SU-DHL-6 (cell line): ENCODE measurements around the gene FAM124A.

Experiments
- EZH2phosphoT487 ChIP-seq: fragments of 200-600 bp; sonication (generic), shearing (Covaris generic); conservative IDR thresholded peaks from 2 replicates; pipeline ENCODE4 v1.6.1; 2018; ENCODE audit warnings: mild to moderate bottlenecking, antibody characterized with exemption, low read length, moderate library complexity, mixed read lengths
- TF ChIP-seq, protein P1 (sequence below): fragments of 200-600 bp; sonication (generic); IDR thresholded peaks from one replicate; pipeline ENCODE4 v1.5.1; 2017; ENCODE audit warnings: antibody characterized with exemption, mild to moderate bottlenecking, low read length, moderate library complexity; ENCODE audit not compliant: insufficient read depth, poor library complexity, severe bottlenecking

DNA sequence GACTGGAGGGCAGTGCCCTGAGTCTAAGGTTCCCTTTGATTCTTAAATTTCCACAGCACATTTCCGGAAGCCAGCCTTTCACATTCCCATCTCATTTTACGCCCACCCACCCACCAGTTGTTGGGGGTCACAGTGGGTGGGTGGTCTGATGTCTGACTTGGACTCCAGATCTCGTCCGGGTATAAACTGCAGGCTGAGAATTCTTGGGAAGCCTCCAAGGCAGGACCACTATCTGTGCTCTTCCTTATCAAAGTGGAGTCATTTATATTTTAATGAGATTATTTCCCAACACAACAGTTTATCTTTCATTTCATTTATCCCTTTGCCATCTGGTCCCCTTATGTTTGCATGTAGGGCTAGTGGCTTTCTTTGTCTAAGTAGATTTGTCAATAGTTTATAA is 3.6 kb upstream of the FAM124A start:
- TF ChIP-seq, protein P1, sequence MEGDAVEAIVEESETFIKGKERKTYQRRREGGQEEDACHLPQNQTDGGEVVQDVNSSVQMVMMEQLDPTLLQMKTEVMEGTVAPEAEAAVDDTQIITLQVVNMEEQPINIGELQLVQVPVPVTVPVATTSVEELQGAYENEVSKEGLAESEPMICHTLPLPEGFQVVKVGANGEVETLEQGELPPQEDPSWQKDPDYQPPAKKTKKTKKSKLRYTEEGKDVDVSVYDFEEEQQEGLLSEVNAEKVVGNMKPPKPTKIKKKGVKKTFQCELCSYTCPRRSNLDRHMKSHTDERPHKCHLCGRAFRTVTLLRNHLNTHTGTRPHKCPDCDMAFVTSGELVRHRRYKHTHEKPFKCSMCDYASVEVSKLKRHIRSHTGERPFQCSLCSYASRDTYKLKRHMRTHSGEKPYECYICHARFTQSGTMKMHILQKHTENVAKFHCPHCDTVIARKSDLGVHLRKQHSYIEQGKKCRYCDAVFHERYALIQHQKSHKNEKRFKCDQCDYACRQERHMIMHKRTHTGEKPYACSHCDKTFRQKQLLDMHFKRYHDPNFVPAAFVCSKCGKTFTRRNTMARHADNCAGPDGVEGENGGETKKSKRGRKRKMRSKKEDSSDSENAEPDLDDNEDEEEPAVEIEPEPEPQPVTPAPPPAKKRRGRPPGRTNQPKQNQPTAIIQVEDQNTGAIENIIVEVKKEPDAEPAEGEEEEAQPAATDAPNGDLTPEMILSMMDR: no peak
- no peak for TF ChIP-seq EZH2phosphoT487
